GM23338 (cell line): ENCODE results near the gene UQCC3.

Source experiments
- EZH2 ChIP-seq: fragments of 200-600 bp; sonication (generic); IDR thresholded peaks from one replicate; pipeline ENCODE4 v1.8.0; 2017; ENCODE audit warnings: antibody characterized with exemption, mild to moderate bottlenecking, low read depth; ENCODE audit not compliant: unreplicated experiment
- POLR2AphosphoS5 ChIP-seq: IDR thresholded peaks from 2 replicates; pipeline ENCODE4 v1.6.1; 2016; ENCODE audit warnings: antibody characterized with exemption, low read depth
- TF ChIP-seq, protein P1 (sequence below), 2 experiments: fragments of 200-600 bp in 1 of 2; sonication (generic) in 1 of 2; conservative IDR thresholded peaks; 2 replicates each; pipeline versions ENCODE4 v1.5.1 to v1.6.1; 2016 to 2017; ENCODE audit warnings: antibody characterized with exemption in 2 of 2, low read depth in 2 of 2, mild to moderate bottlenecking in 2 of 2, moderate library complexity in 1 of 2

DNA sequence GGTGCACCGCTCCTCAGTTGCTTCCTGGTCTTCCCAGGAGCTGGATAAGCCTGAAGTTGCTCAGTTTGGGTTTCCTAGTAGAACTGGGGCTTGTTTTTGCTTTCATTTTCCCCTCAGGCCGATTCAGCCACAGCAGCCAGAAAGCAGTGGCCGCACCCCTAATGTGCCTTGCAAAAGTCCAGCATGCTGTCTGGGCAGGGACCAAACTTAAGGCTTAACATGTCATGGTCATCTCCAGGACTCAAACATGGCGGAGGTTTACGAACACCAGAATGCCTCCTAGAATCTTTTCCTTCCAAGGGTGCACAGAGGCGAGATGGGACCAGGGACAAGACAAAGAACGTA is 38.5 kb downstream of the UQCC3 start:
- no peak for TF ChIP-seq EZH2
- TF ChIP-seq POLR2AphosphoS5 = no peak
- TF ChIP-seq, protein P1, sequence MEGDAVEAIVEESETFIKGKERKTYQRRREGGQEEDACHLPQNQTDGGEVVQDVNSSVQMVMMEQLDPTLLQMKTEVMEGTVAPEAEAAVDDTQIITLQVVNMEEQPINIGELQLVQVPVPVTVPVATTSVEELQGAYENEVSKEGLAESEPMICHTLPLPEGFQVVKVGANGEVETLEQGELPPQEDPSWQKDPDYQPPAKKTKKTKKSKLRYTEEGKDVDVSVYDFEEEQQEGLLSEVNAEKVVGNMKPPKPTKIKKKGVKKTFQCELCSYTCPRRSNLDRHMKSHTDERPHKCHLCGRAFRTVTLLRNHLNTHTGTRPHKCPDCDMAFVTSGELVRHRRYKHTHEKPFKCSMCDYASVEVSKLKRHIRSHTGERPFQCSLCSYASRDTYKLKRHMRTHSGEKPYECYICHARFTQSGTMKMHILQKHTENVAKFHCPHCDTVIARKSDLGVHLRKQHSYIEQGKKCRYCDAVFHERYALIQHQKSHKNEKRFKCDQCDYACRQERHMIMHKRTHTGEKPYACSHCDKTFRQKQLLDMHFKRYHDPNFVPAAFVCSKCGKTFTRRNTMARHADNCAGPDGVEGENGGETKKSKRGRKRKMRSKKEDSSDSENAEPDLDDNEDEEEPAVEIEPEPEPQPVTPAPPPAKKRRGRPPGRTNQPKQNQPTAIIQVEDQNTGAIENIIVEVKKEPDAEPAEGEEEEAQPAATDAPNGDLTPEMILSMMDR (conservative IDR thresholded peaks at IDR 0.05; ENCODE audit: low read depth in 2 of 2) = no peak
